Adrenal gland (tissue), 5 donors: ENCODE results near the gene EMC1.

ENCODE experiments used
- CTCF ChIP-seq, 6 experiments: fragments of 450-650 bp in 4 of 6; fragments of 200-600 bp in 2 of 6; sonication (generic) in 1 of 6; IDR thresholded peaks; 1 replicate in 5 of 6; 2 replicates in 1 of 6; pipeline versions ENCODE4 v1.5.1 to v1.8.0; 2016 to 2021; ENCODE audit warnings: antibody characterized with exemption in 6 of 6, mild to moderate bottlenecking in 2 of 6, moderate library complexity in 1 of 6
- POLR2A ChIP-seq, 2 donors: fragments of 450-650 bp; IDR thresholded peaks; one replicate each; pipeline ENCODE4 v1.6.1; 2017; ENCODE audit warnings: antibody characterized with exemption in 2 of 2, mild to moderate bottlenecking in 2 of 2, moderate library complexity in 1 of 2
- donor health status: DM: no; HTN: no; CAD: no.

- TF ChIP-seq POLR2A (IDR thresholded peaks at IDR 0.05) (no peak), CTCF (IDR thresholded peaks at IDR 0.05) (no peak)
These were observed 58.3 kb downstream of the EMC1 start for GRCh38 chr1:19193004-19193403.
